ENCODE data around the gene ZACN. TPM values are rescaled to one million over a fixed set of nuclear protein-coding genes. Genes with fewer than 3 reads are reported as not detected.

Gene ZACN
- polyA plus RNA-seq, 3 donors = 0.09 TPM; not detected in 2

GRCh38 chr17:76076146-76076764, 2.7 kb upstream of the ZACN start:
- intact Hi-C loops (cut with micrococcal nuclease) = no loop called here

DNA sequence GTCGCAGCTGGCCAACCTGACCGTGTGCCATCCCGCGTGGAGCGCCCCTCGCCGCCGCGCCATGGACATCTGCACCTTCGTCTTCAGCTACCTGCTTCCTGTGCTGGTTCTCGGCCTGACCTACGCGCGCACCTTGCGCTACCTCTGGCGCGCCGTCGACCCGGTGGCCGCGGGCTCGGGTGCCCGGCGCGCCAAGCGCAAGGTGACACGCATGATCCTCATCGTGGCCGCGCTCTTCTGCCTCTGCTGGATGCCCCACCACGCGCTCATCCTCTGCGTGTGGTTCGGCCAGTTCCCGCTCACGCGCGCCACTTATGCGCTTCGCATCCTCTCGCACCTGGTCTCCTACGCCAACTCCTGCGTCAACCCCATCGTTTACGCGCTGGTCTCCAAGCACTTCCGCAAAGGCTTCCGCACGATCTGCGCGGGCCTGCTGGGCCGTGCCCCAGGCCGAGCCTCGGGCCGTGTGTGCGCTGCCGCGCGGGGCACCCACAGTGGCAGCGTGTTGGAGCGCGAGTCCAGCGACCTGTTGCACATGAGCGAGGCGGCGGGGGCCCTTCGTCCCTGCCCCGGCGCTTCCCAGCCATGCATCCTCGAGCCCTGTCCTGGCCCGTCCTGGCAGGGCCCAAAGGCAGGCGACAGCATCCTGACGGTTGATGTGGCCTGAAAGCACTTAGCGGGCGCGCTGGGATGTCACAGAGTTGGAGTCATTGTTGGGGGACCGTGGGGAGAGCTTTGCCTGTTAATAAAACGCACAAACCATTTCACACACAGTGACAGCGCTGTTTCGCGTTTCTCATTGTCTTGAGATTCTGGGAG, 2.0 kb upstream of the ZACN start:
- Histone ChIP-seq H3K9ac (ENCODE audit: insufficient read depth, low read length, poor library complexity, severe bottlenecking) (no peak overlapping the region), H3K9me3 (replicated peaks in 1 of 2; ENCODE audit: control insufficient read depth in 1 of 2, insufficient read depth in 1 of 2, low read length in 2 of 2) (peaks cover 0 to 25% of the 10 kb centered on the region in 2 donors), H3K4me1 (ENCODE audit: control insufficient read depth in 1 of 2, insufficient read depth in 2 of 2, low read length in 2 of 2) (peaks cover 46 to 60% of the 10 kb centered on the region in 2 donors), H3K79me2 (ENCODE audit: insufficient read depth, low read length) (peaks cover 10% of the 10 kb centered on the region), H3K36me3 (replicated peaks in 1 of 2; ENCODE audit: control insufficient read depth in 1 of 2, insufficient read depth in 2 of 2, low read length in 2 of 2) (peaks cover 0 to 2% of the 10 kb centered on the region in 2 donors), H4K20me1 (ENCODE audit: insufficient read depth, low read length) (no peaks in the 10 kb centered on the region), H3K27ac (ENCODE audit: low read depth in 1 of 2, low read length in 2 of 2) (no peak overlapping the region), H3K27me3 (ENCODE audit: control insufficient read depth in 2 of 2, insufficient read depth in 2 of 2, low read length in 2 of 2) (peaks cover 37 to 76% of the 10 kb centered on the region in 2 donors), H3K4me2 (replicated peaks; ENCODE audit: extremely low read depth, low read length, poor library complexity, severe bottlenecking) (peak overlapping the region; percentile 47), H3K4me3 (replicated peaks in 1 of 3; ENCODE audit: low read depth in 2 of 3, low read length in 3 of 3) (peak overlapping the region in 1 of 3 experiments; percentile 49), H2AFZ (ENCODE audit: insufficient read depth, low read depth, low read length, poor library complexity, severe bottlenecking) (peak overlapping the region; percentile 59)
- DNase-seq = peak; percentile 37 to 59 (median 51)
- H3K4me3 Mint-ChIP-seq = peak overlapping the region; percentile 54 to 96
- WGBS (ENCODE audit: insufficient coverage) = 6% methylated on average over 74 of the region's 82 CpGs
- intact Hi-C loops (cut with micrococcal nuclease) = no loop called here
- H3K27me3 Mint-ChIP-seq (ENCODE audit: low read depth in 3 of 3) = peaks cover 72 to 79% (median 72%) of the 10 kb centered on the region in 3 donors
- peaks cover 3 to 33% (median 19%) of the 10 kb centered on the region in 7 donors for H3K9me3 Mint-ChIP-seq
- peaks cover 11 to 14% of the 10 kb centered on the region in 2 donors for H3K36me3 Mint-ChIP-seq
- peaks cover 44% of the 10 kb centered on the region for H3K4me1 Mint-ChIP-seq
- TF ChIP-seq, protein P1, sequence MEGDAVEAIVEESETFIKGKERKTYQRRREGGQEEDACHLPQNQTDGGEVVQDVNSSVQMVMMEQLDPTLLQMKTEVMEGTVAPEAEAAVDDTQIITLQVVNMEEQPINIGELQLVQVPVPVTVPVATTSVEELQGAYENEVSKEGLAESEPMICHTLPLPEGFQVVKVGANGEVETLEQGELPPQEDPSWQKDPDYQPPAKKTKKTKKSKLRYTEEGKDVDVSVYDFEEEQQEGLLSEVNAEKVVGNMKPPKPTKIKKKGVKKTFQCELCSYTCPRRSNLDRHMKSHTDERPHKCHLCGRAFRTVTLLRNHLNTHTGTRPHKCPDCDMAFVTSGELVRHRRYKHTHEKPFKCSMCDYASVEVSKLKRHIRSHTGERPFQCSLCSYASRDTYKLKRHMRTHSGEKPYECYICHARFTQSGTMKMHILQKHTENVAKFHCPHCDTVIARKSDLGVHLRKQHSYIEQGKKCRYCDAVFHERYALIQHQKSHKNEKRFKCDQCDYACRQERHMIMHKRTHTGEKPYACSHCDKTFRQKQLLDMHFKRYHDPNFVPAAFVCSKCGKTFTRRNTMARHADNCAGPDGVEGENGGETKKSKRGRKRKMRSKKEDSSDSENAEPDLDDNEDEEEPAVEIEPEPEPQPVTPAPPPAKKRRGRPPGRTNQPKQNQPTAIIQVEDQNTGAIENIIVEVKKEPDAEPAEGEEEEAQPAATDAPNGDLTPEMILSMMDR (IDR thresholded peaks at IDR 0.05) = no peak
- peak overlapping the region in 2 of 7 donors; percentile 30 to 75 for H3K27ac Mint-ChIP-seq

More at GRCh38 chr17:76076146-76076764, 2.7 kb upstream of the ZACN start:
- peaks cover 3 to 33% (median 19%) of the 10 kb centered on the region in 7 donors for H3K9me3 Mint-ChIP-seq
- Histone ChIP-seq H3K79me2 (ENCODE audit: insufficient read depth, low read length) (peaks cover 17% of the 10 kb centered on the region), H3K4me1 (ENCODE audit: control insufficient read depth in 1 of 2, insufficient read depth in 2 of 2, low read length in 2 of 2) (peaks cover 54 to 67% of the 10 kb centered on the region in 2 donors), H3K36me3 (replicated peaks in 1 of 2; ENCODE audit: control insufficient read depth in 1 of 2, insufficient read depth in 2 of 2, low read length in 2 of 2) (no peaks in the 10 kb centered on the region), H3K9ac (ENCODE audit: insufficient read depth, low read length, poor library complexity, severe bottlenecking) (no peak overlapping the region), H3K27ac (ENCODE audit: low read depth in 1 of 2, low read length in 2 of 2) (no peak overlapping the region), H3K27me3 (ENCODE audit: control insufficient read depth in 2 of 2, insufficient read depth in 2 of 2, low read length in 2 of 2) (peaks cover 37 to 76% of the 10 kb centered on the region in 2 donors), H3K4me2 (replicated peaks; ENCODE audit: extremely low read depth, low read length, poor library complexity, severe bottlenecking) (peak overlapping the region; percentile 47), H2AFZ (ENCODE audit: insufficient read depth, low read depth, low read length, poor library complexity, severe bottlenecking) (no peak overlapping the region), H4K20me1 (ENCODE audit: insufficient read depth, low read length) (no peaks in the 10 kb centered on the region), H3K4me3 (replicated peaks in 1 of 3; ENCODE audit: low read depth in 2 of 3, low read length in 3 of 3) (peak overlapping the region in 1 of 3 experiments; percentile 49), H3K9me3 (replicated peaks in 1 of 2; ENCODE audit: control insufficient read depth in 1 of 2, insufficient read depth in 1 of 2, low read length in 2 of 2) (peaks cover 0 to 25% of the 10 kb centered on the region in 2 donors)
- WGBS (ENCODE audit: insufficient coverage) = 5% methylated on average over 41 of the region's 41 CpGs
- no peak overlapping the region for H3K27ac Mint-ChIP-seq
- peaks cover 11 to 14% of the 10 kb centered on the region in 2 donors for H3K36me3 Mint-ChIP-seq
- H3K4me1 Mint-ChIP-seq = peaks cover 50% of the 10 kb centered on the region
- no peak for DNase-seq
- peak overlapping the region in 1 of 2 donors; percentile 96 for H3K4me3 Mint-ChIP-seq
- TF ChIP-seq, protein P1 (IDR thresholded peaks at IDR 0.05) = no peak
- peaks cover 72 to 79% (median 72%) of the 10 kb centered on the region in 3 donors for H3K27me3 Mint-ChIP-seq (ENCODE audit: low read depth in 3 of 3)
